GM10266 (cell line): ENCODE results near the gene IDH3B.

Experiments used
- DNase-seq: peaks from one replicate; pipeline ENCODE4 v3.0.0; 2012; ENCODE audit errors: extremely low spot score
- CTCF ChIP-seq: IDR thresholded peaks from 2 replicates; pipeline ENCODE4 v1.5.1; 2012; ENCODE audit warnings: mild to moderate bottlenecking, low read depth; ENCODE audit not compliant: control insufficient read depth, insufficient read depth; ENCODE audit errors: missing control alignments

The IDH3B gene

DNA sequence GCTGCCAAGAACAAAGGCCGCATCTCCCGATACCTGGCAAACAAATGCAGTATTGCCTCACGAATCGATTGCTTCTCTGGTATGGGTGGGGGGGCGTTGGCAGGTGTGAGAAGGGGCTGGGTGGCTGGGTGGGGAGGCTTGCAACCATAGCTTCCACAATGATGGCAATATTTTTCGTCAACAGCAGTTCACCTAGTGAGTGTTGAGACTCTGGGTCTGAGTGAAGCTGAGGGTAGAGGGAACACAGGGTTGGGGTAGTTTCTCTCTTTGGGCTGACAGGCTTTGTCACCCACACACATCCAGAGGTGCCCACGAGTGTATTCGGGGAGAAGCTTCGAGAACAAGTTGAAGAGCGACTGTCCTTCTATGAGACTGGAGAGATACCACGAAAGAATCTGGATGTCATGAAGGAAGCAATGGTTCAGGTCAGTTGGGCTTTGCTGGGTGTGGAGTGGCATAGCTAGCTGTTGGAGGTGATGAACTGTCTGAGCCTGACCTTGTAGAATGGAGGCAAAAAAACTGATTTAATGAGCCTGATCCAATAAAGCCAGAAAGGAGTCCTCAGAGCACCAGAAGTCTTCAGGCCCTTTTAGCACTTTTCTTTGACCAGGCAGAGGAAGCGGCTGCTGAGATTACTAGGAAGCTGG, 7.4 kb downstream of the IDH3B start:
- no peak for DNase-seq
- TF ChIP-seq CTCF = no peak

DNA sequence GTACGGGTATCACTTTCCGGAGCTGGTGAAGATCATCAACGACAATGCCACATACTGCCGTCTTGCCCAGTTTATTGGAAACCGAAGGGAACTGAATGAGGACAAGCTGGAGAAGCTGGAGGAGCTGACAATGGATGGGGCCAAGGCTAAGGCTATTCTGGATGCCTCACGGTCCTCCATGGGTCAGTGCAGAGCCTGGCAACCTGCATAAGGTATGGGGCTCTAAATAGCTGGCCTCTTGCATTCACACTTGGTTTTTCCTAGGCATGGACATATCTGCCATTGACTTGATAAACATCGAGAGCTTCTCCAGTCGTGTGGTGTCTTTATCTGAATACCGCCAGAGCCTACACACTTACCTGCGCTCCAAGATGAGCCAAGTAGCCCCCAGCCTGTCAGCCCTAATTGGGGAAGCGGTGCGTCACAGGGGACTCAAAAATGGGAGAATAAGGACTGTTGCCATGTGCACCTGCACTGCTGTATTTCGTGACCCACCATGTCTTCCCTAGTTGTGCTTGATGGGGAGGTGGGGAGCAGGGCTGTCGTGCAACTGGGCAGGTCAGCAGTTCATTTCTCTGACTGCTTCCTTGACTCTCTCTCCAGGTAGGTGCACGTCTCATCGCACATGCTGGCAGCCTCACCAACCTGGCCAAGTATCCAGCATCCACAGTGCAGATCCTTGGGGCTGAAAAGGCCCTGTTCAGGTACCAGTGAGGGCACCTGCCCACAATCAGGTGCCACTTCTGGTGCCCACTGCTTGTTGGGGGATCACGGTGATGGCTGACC, 8.5 kb downstream of the IDH3B start:
- DNase-seq = no peak
- TF ChIP-seq CTCF = no peak

- no peak for DNase-seq
- no peak for TF ChIP-seq CTCF
Measured at GRCh38 chr20:2654831-2655230, 9.2 kb downstream of the IDH3B start.

- no peak for TF ChIP-seq CTCF
- no peak for DNase-seq
Measured at GRCh38 chr20:2654384-2654822, 9.6 kb downstream of the IDH3B start.

DNA sequence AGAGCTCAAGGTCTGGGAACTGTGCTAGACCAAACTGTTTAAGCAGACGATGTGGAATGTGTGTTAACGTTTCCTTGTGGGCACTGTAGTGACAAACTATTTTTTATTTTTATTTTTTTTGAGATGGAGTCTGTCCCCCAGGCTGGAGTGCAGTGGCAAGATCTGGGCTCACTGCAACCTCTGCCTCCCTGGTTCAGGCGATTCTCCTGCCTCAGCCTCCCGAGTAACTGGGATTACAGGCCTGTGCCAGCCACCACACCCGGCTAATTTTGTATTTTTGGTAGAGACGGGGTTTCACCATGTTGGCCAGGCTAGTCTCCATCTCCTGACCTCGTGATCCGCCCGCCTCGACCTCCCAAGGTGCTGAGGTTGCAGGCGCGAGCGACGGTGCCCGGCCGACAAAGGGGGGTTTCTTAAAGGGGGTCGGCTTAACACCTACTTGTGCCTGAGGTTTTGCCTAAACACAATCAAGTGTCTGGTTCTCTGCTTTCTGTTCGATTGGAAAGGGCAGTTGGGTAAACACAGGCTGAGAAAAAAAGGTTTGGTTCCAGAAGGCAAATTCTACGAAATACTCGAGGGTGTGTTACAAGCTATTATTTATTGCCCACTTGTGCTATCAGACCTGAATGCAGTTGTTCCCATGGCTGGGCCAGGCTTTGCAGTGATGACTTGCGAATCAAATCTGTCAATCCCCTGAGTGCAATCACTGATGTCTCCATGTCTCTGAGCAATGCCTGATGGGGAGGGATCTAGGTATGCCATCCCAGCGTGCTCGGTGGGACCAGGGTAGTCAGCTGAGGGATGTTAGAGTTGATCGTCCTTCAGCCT, 10.2 kb downstream of the IDH3B start:
- TF ChIP-seq CTCF = no peak
- no peak for DNase-seq

GRCh38 chr20:2652724-2653555, 11.1 kb downstream of the IDH3B start:
- DNase-seq = peak; percentile 51
- TF ChIP-seq CTCF = no peak
